ENCODE results near the gene MARCHF6. TPM values are rescaled to one million over a fixed set of nuclear protein-coding genes. Genes with fewer than 3 reads are reported as not detected.
A peak's percentile ranks its signal among the peaks of the same experiment; 100 is the strongest.

Gene MARCHF6
- total RNA-seq, 1 donor = 53.9 TPM

DNA sequence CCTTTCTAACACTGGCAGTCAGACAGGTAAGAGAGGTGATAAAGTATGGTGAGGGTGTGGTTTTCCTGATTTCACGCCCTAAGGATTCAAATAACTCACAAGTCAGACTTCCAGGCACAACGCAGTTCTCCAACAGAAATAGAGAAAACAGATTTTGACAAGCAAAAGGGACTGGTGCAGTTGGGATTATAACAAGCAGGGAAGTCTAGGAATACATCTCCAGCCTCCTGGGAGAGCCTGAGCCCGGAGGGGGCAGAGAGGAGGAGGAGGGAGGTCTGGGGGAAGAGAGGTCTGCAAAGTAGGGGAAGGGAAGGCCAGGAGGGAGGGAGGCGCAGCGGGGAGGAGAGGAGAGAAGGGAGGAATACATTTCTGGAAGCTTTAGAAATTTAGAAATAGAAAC lies 47.4 kb upstream of the MARCHF6 start:
- peak overlapping the region; percentile 87 for H3K4me3 ChIP-seq (ENCODE audit: insufficient read depth, low read length)
- no peaks in the 10 kb centered on the region for H3K36me3 ChIP-seq (ENCODE audit: insufficient read depth, low read length)
- H3K4me2 ChIP-seq (ENCODE audit: insufficient read depth, low read length) = no peak overlapping the region
- H3K9me3 ChIP-seq (ENCODE audit: low read depth, low read length) = no peaks in the 10 kb centered on the region
- H2AFZ ChIP-seq (ENCODE audit: low read length) = no peak overlapping the region
- no peak for TF ChIP-seq CTCF (IDR thresholded peaks at IDR 0.05; ENCODE audit: extremely low read depth, low read depth, low read length)
- H3K27ac ChIP-seq (ENCODE audit: low read depth, low read length) = no peak overlapping the region
- peaks cover 2% of the 10 kb centered on the region for H4K20me1 ChIP-seq (ENCODE audit: insufficient read depth, low read length)
- DNase-seq (ENCODE audit: insufficient read length, low spot score, missing footprints) = no peak
- H3K79me2 ChIP-seq (ENCODE audit: insufficient read depth, low read length) = peaks cover 3% of the 10 kb centered on the region
- H3K4me1 ChIP-seq (ENCODE audit: insufficient read depth, low read length) = peaks cover 13% of the 10 kb centered on the region
- H3K27me3 ChIP-seq (ENCODE audit: insufficient read depth, low read length) = no peaks in the 10 kb centered on the region

DNA sequence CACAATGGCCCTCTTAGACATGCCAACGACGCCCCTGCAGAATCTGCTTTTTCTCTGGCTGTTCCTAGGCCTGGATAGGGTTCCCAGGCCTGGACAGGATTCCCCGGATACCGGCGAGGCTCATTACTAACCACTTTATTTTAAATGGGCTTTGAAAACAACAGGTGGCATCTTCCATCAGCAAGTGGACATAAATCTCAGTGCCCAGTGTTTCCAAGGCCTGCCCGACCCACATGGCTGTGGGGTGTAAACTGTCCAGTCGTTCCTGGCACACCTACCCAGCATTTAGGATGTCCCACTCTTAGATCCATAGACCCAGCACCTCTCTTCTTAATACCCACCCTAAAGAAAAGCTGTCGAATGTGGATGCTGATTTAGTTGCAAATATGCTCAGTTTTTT lies 46.7 kb upstream of the MARCHF6 start:
- Histone ChIP-seq H3K27me3 (ENCODE audit: insufficient read depth, low read length) (no peaks in the 10 kb centered on the region), H4K20me1 (ENCODE audit: insufficient read depth, low read length) (peaks cover 2% of the 10 kb centered on the region), H3K36me3 (ENCODE audit: insufficient read depth, low read length) (no peaks in the 10 kb centered on the region), H3K4me1 (ENCODE audit: insufficient read depth, low read length) (peaks cover 13% of the 10 kb centered on the region), H3K27ac (ENCODE audit: low read depth, low read length) (no peak overlapping the region), H3K9me3 (ENCODE audit: low read depth, low read length) (no peaks in the 10 kb centered on the region), H2AFZ (ENCODE audit: low read length) (peak overlapping the region; percentile 90), H3K4me2 (ENCODE audit: insufficient read depth, low read length) (peak overlapping the region; percentile 80), H3K79me2 (ENCODE audit: insufficient read depth, low read length) (peaks cover 3% of the 10 kb centered on the region), H3K4me3 (ENCODE audit: insufficient read depth, low read length) (peak overlapping the region; percentile 87)
- peak; percentile 60 for DNase-seq (ENCODE audit: insufficient read length, low spot score, missing footprints)
- TF ChIP-seq CTCF (IDR thresholded peaks at IDR 0.05; ENCODE audit: extremely low read depth, low read depth, low read length) = no peak

- no peaks in the 10 kb centered on the region for H3K9me3 ChIP-seq (ENCODE audit: low read depth, low read length)
- no peak for TF ChIP-seq CTCF (IDR thresholded peaks at IDR 0.05; ENCODE audit: extremely low read depth, low read depth, low read length)
- peak within 1 kb of the TSS; percentile 87 for H3K4me3 ChIP-seq (ENCODE audit: insufficient read depth, low read length)
- peak within 1 kb of the TSS; percentile 45 for H3K27ac ChIP-seq (ENCODE audit: low read depth, low read length)
- H2AFZ ChIP-seq (ENCODE audit: low read length) = peak within 1 kb of the TSS; percentile 90
- no peaks in the 10 kb centered on the region for H3K27me3 ChIP-seq (ENCODE audit: insufficient read depth, low read length)
- H3K79me2 ChIP-seq (ENCODE audit: insufficient read depth, low read length) = peaks cover 3% of the 10 kb centered on the region
- peaks cover 2% of the 10 kb centered on the region for H4K20me1 ChIP-seq (ENCODE audit: insufficient read depth, low read length)
- DNase-seq (ENCODE audit: insufficient read length, low spot score, missing footprints) = peak; percentile 95
- H3K4me1 ChIP-seq (ENCODE audit: insufficient read depth, low read length) = peaks cover 13% of the 10 kb centered on the region
- peak within 1 kb of the TSS; percentile 80 for H3K4me2 ChIP-seq (ENCODE audit: insufficient read depth, low read length)
- H3K36me3 ChIP-seq (ENCODE audit: insufficient read depth, low read length) = no peaks in the 10 kb centered on the region
These were observed 46.0 kb upstream of the MARCHF6 start, which contains the start of gene CMBL for GRCh38 chr5:10307206-10308148. Gene CMBL (minus strand): TSS chr5:10307902. CDS start chr5:10290762, 17,140 bp downstream.

DNA sequence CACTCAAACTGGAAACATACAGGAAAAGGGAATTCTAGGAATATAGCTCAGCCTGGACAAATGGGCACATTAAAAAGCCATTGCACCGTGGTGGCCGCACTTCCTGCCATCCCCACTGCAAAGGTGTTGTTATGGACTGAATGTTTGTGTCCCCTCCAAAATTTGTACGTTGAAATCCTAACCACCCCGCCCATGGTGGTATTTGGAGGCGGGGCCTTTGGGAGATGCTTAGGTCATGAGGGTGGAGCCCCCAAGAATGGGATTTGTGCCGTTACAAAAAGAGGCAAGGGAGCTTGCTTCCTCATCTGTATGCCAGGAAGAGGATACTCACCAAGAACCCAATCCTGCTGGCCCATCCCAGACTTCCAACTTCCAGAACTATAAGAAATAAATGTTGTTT lies 44.7 kb upstream of the MARCHF6 start:
- Histone ChIP-seq H3K27ac (ENCODE audit: low read depth, low read length) (no peak overlapping the region), H3K4me3 (ENCODE audit: insufficient read depth, low read length) (no peak overlapping the region), H3K36me3 (ENCODE audit: insufficient read depth, low read length) (no peaks in the 10 kb centered on the region), H3K9me3 (ENCODE audit: low read depth, low read length) (no peaks in the 10 kb centered on the region), H4K20me1 (ENCODE audit: insufficient read depth, low read length) (no peaks in the 10 kb centered on the region), H3K4me1 (ENCODE audit: insufficient read depth, low read length) (peaks cover 13% of the 10 kb centered on the region), H2AFZ (ENCODE audit: low read length) (no peak overlapping the region), H3K79me2 (ENCODE audit: insufficient read depth, low read length) (peaks cover 3% of the 10 kb centered on the region), H3K4me2 (ENCODE audit: insufficient read depth, low read length) (no peak overlapping the region), H3K27me3 (ENCODE audit: insufficient read depth, low read length) (no peaks in the 10 kb centered on the region)
- DNase-seq (ENCODE audit: insufficient read length, low spot score, missing footprints) = no peak
- no peak for TF ChIP-seq CTCF (IDR thresholded peaks at IDR 0.05; ENCODE audit: extremely low read depth, low read depth, low read length)

Data from osteoblast (primary cell).